Astrocyte (in vitro differentiated cells and primary cell): ENCODE results near the gene CPLX3. TPM values are rescaled to one million over a fixed set of nuclear protein-coding genes. Genes with fewer than 3 reads are reported as not detected.

ENCODE experiments used
- DNase-seq: peaks from one replicate; pipeline ENCODE4 v3.0.0-alpha.2; 2010; ENCODE audit warnings: low read depth
- FAIRE-seq: peaks from 2 replicates; lab custom pipeline; 2011; peaks lifted over from hg19 to GRCh38; lab: Jason Lieb, UNC
- H2AFZ ChIP-seq: 2 replicates; pipeline ENCODE4 v1.6.0; 2012; ENCODE audit warnings: low read depth, low read length, inconsistent platforms
- H3K27ac ChIP-seq: 2 replicates; pipeline ENCODE4 v1.5.1; 2011; ENCODE audit warnings: low read depth, low read length, inconsistent platforms
- H3K27me3 ChIP-seq: 2 replicates; pipeline ENCODE4 v1.6.0; 2011; ENCODE audit warnings: low read length, inconsistent platforms; ENCODE audit not compliant: insufficient read depth
- H3K36me3 ChIP-seq: 2 replicates; pipeline ENCODE4 v1.5.1; 2011; ENCODE audit warnings: low read length, inconsistent platforms; ENCODE audit not compliant: insufficient read depth
- H3K4me1 ChIP-seq: 2 replicates; pipeline ENCODE4 v1.5.1; 2011; ENCODE audit warnings: low read length, inconsistent platforms; ENCODE audit not compliant: insufficient read depth
- H3K4me2 ChIP-seq: 2 replicates; pipeline ENCODE4 v1.6.0; 2012; ENCODE audit warnings: low read length, inconsistent platforms
- H3K4me3 ChIP-seq: 2 replicates; pipeline ENCODE4 v1.5.1; 2011; ENCODE audit warnings: low read depth, mild to moderate bottlenecking, low read length, inconsistent platforms; ENCODE audit not compliant: insufficient read depth
- H3K79me2 ChIP-seq: 2 replicates; pipeline ENCODE4 v1.6.0; 2012; ENCODE audit warnings: mild to moderate bottlenecking, low read length, inconsistent platforms; ENCODE audit not compliant: insufficient read depth
- H3K9ac ChIP-seq: 2 replicates; pipeline ENCODE4 v1.6.0; 2012; ENCODE audit warnings: mild to moderate bottlenecking, low read length, inconsistent platforms
- H3K9me3 ChIP-seq: 2 replicates; pipeline ENCODE4 v1.5.1; 2012; ENCODE audit warnings: low read depth, mild to moderate bottlenecking, low read length, inconsistent platforms; ENCODE audit not compliant: insufficient read depth
- H4K20me1 ChIP-seq: 2 replicates; pipeline ENCODE4 v1.6.0; 2012; ENCODE audit warnings: low read length, inconsistent platforms; ENCODE audit not compliant: insufficient read depth
- H3K27ac Mint-ChIP-seq: one replicate; pipeline ENCODE4 v1.8.0; 2021; ENCODE audit warnings: mild to moderate bottlenecking, mixed read lengths; ENCODE audit not compliant: unreplicated experiment
- H3K27me3 Mint-ChIP-seq: one replicate; pipeline ENCODE4 v1.8.0; 2021; ENCODE audit warnings: low read depth, mixed read lengths; ENCODE audit not compliant: unreplicated experiment
- H3K36me3 Mint-ChIP-seq: one replicate; pipeline ENCODE4 v1.8.0; 2021; ENCODE audit warnings: low read depth, mixed read lengths; ENCODE audit not compliant: unreplicated experiment
- H3K4me1 Mint-ChIP-seq: one replicate; pipeline ENCODE4 v1.8.0; 2021; ENCODE audit warnings: low read depth, mixed read lengths; ENCODE audit not compliant: unreplicated experiment
- H3K4me3 Mint-ChIP-seq: one replicate; pipeline ENCODE4 v1.8.0; 2021; ENCODE audit warnings: mild to moderate bottlenecking, moderate library complexity, mixed read lengths; ENCODE audit not compliant: unreplicated experiment
- H3K9me3 Mint-ChIP-seq: one replicate; pipeline ENCODE4 v1.8.0; 2021; ENCODE audit warnings: mild to moderate bottlenecking, mixed read lengths; ENCODE audit not compliant: unreplicated experiment
- CTCF ChIP-seq: IDR thresholded peaks from 2 replicates; pipeline ENCODE4 v1.5.1; 2011; ENCODE audit warnings: low read depth, mild to moderate bottlenecking, inconsistent platforms, low read length, moderate library complexity; ENCODE audit not compliant: insufficient read depth
- EZH2 ChIP-seq: IDR thresholded peaks from 2 replicates; pipeline ENCODE4 v1.6.1; 2012; ENCODE audit warnings: mild to moderate bottlenecking, low read length, inconsistent platforms; ENCODE audit not compliant: insufficient read depth
- total RNA-seq: library from RNA; stranded (reverse); gene quantifications from 2 replicates; pipeline ENCODE4 v1.2.1, GENCODE V29; 2021

CPLX3 gene
- total RNA-seq, 1 donor from 2014 or later, result not detected

- no peak for TF ChIP-seq EZH2
- TF ChIP-seq CTCF, result no peak
- DNase-seq, result no peak
- Mint-ChIP-seq H3K4me1 (no peaks in the 10 kb centered on the region), H3K9me3 (no peaks in the 10 kb centered on the region), H3K27ac (no peak overlapping the region), H3K4me3 (no peak overlapping the region), H3K36me3 (no peaks in the 10 kb centered on the region), H3K27me3 (peaks cover 61% of the 10 kb centered on the region)
- Histone ChIP-seq H4K20me1 (peaks cover 3% of the 10 kb centered on the region), H3K9ac (no peak overlapping the region), H3K4me2 (no peak overlapping the region), H3K9me3 (no peaks in the 10 kb centered on the region), H3K4me3 (no peak overlapping the region), H3K27me3 (peaks cover 23% of the 10 kb centered on the region), H2AFZ (no peak overlapping the region), H3K79me2 (no peaks in the 10 kb centered on the region), H3K27ac (no peak overlapping the region), H3K36me3 (no peaks in the 10 kb centered on the region), H3K4me1 (peaks cover 5% of the 10 kb centered on the region)
- no peak for FAIRE-seq
Observed at GRCh38 chr15:74823324-74823723, 3.1 kb upstream of the CPLX3 start.

- no peak overlapping the region for H3K27ac Mint-ChIP-seq
- FAIRE-seq (no peak), DNase-seq (no peak)
- H3K4me2 ChIP-seq, result no peak overlapping the region
- no peaks in the 10 kb centered on the region for H3K9me3 ChIP-seq
- no peaks in the 10 kb centered on the region for H3K36me3 Mint-ChIP-seq
- H4K20me1 ChIP-seq, result peaks cover 5% of the 10 kb centered on the region
- H3K27ac ChIP-seq, result no peak overlapping the region
- H3K4me1 ChIP-seq, result no peaks in the 10 kb centered on the region
- no peak overlapping the region for H3K4me3 ChIP-seq
- no peaks in the 10 kb centered on the region for H3K4me1 Mint-ChIP-seq
- H2AFZ ChIP-seq, result no peak overlapping the region
- no peaks in the 10 kb centered on the region for H3K9me3 Mint-ChIP-seq
- no peaks in the 10 kb centered on the region for H3K36me3 ChIP-seq
- H3K4me3 Mint-ChIP-seq, result no peak overlapping the region
- TF ChIP-seq EZH2 (no peak), CTCF (no peak)
- peaks cover 65% of the 10 kb centered on the region for H3K27me3 Mint-ChIP-seq
- H3K27me3 ChIP-seq, result peaks cover 29% of the 10 kb centered on the region
- H3K9ac ChIP-seq, result no peak overlapping the region
- no peaks in the 10 kb centered on the region for H3K79me2 ChIP-seq
Observed at GRCh38 chr15:74824976-74825375, 1.5 kb upstream of the CPLX3 start.

- no peaks in the 10 kb centered on the region for H3K9me3 ChIP-seq
- no peaks in the 10 kb centered on the region for H3K36me3 ChIP-seq
- Mint-ChIP-seq H3K27ac (no peak overlapping the region), H3K4me3 (no peak overlapping the region), H3K36me3 (no peaks in the 10 kb centered on the region), H3K9me3 (no peaks in the 10 kb centered on the region), H3K4me1 (no peaks in the 10 kb centered on the region), H3K27me3 (peaks cover 70% of the 10 kb centered on the region)
- peaks cover 29% of the 10 kb centered on the region for H3K27me3 ChIP-seq
- H3K4me1 ChIP-seq, result no peaks in the 10 kb centered on the region
- H3K4me2 ChIP-seq, result no peak overlapping the region
- H3K79me2 ChIP-seq, result no peaks in the 10 kb centered on the region
- FAIRE-seq (no peak), DNase-seq (no peak)
- no peak overlapping the region for H3K9ac ChIP-seq
- H4K20me1 ChIP-seq, result peaks cover 5% of the 10 kb centered on the region
- TF ChIP-seq EZH2 (no peak), CTCF (no peak)
- no peak overlapping the region for H3K4me3 ChIP-seq
- no peak overlapping the region for H3K27ac ChIP-seq
- H2AFZ ChIP-seq, result no peak overlapping the region
Observed at GRCh38 chr15:74825866-74826265, 561 bp upstream of the CPLX3 start.
